ENCODE measurements around the gene SDSL. TPM values are rescaled to one million over a fixed set of nuclear protein-coding genes. Genes with fewer than 3 reads are reported as not detected.

The SDSL gene
- total RNA-seq, 1 experiment from 2014 or later: 0.46 TPM

DNA sequence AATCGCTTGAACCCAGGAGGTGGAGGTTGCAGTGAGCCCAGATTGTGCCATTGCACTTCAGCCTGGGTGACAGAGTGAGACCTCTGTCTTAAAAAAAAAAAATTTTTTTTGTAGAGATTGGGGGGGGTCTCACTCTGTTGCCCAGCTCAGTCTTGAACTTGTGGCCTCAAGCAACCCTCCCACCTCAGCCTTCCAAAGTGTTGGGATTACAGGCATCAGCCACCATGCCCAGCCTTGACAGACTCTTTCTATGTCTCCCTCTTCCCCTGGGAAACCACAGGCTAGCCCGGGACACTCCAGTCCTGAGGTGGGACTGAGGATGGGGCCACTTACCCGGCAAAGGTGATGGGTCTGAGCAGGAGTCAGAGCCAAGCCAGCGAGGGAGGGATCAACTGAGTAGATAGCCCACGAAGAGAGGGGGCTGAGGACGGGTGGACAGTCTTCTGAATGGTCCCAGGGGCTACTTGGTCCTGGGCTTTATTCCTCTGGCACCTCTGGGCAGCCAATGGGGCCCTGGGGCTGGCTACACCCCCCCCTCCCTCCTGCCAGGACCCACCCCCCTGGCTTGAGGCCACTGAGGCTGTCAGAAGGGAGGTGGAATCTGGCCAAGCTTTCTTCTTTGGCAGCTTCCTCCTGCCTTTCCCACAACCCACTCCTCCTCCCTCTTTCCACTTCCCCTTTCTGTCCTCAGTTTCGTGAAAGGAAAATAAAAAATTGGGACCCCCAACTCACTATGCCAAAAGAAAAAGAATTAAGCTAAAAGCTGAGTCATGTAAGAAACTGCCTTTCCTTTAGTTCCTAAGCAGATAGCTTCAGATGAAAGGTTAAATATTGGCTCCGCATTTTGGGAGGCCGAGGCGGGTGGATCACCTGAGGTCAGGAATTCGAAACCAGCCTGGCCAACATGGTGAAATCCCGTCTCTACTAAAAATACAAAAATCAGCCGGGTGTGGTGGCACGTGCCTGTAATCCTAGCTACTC lies 18.5 kb upstream of the SDSL start, which contains the start of gene SDS:
SDS (minus strand) TSS at position 453 of the 981 bp plus-strand sequence. CDS start 4,179 bp downstream, outside the sequence.
- DNase-seq: no peak
- Histone ChIP-seq H3K14ac (ENCODE audit: insufficient read depth, low read length) (no peak within 1 kb of the TSS; the same call in 1 of the 2 replicates), H3K9me3 (ENCODE audit: control insufficient read depth, low read depth, low read length) (no peaks in the 10 kb centered on the region), H2AK5ac (ENCODE audit: insufficient read length, low read length) (no peak within 1 kb of the TSS), H3K4me1 (ENCODE audit: insufficient read depth, low read length) (no peaks in the 10 kb centered on the region), H3K4ac (ENCODE audit: low read depth, low read length) (no peak within 1 kb of the TSS), H2AFZ (ENCODE audit: low read length) (no peak within 1 kb of the TSS), H2BK120ac (ENCODE audit: low read depth, low read length, poor library complexity, severe bottlenecking) (no peak within 1 kb of the TSS), H4K8ac (replicated peaks; ENCODE audit: insufficient read length, low read depth, low read length) (no peak within 1 kb of the TSS), H3K79me2 (ENCODE audit: insufficient read depth, low read length) (no peaks in the 10 kb centered on the region), H3K4me2 (ENCODE audit: insufficient read depth, insufficient read length, low read length) (no peak within 1 kb of the TSS), H3K18ac (ENCODE audit: insufficient read length, low read depth, low read length) (no peak within 1 kb of the TSS), H3K9ac (ENCODE audit: extremely low read depth, insufficient read length, low read length) (no peak within 1 kb of the TSS), H3K56ac (ENCODE audit: insufficient read length, low read depth, low read length) (no peak within 1 kb of the TSS), H2BK5ac (ENCODE audit: insufficient read length, low read length) (no peak within 1 kb of the TSS), H3K23me2 (ENCODE audit: insufficient read length, low read depth, low read length, poor library complexity, severe bottlenecking) (no peaks in the 10 kb centered on the region), H4K5ac (ENCODE audit: insufficient read length, low read depth, low read length) (no peak within 1 kb of the TSS), H4K20me1 (ENCODE audit: control insufficient read depth, insufficient read depth, insufficient read length) (no peaks in the 10 kb centered on the region), H2BK15ac (ENCODE audit: low read depth, low read length) (no peak within 1 kb of the TSS), H3K27ac (ENCODE audit: insufficient read length, low read depth, low read length) (no peak within 1 kb of the TSS), H3K27me3 (ENCODE audit: insufficient read depth, low read length) (no peaks in the 10 kb centered on the region), H4K91ac (ENCODE audit: insufficient read length, low read depth, low read length) (no peak within 1 kb of the TSS), H2BK12ac (ENCODE audit: insufficient read length, low read depth, low read length) (no peak within 1 kb of the TSS), H3T11ph (ENCODE audit: low read length) (no peak within 1 kb of the TSS), H3K23ac (ENCODE audit: insufficient read length, low read depth, low read length) (no peak within 1 kb of the TSS), H2BK20ac (ENCODE audit: low read depth, low read length, poor library complexity, severe bottlenecking) (no peak within 1 kb of the TSS), H3K79me1 (ENCODE audit: insufficient read depth, low read depth, low read length, poor library complexity, severe bottlenecking) (no peaks in the 10 kb centered on the region)
- Mint-ChIP-seq H3K4me1 (peaks cover 20 to 41% of the 10 kb centered on the region in 2 experiments), H3K4me3 (no peak within 1 kb of the TSS; a peak in 1 of 5 replicates), H3K9me3 (no peaks in the 10 kb centered on the region; a peak in 1 of 5 replicates), H3K27ac (peak within 1 kb of the TSS in 1 of 3 experiments; percentile 66; a peak in 1 of 7 replicates), H3K27me3 (ENCODE audit: low read depth) (peaks cover 2% of the 10 kb centered on the region), H3K36me3 (ENCODE audit: insufficient read depth in 1 of 3, low read depth in 3 of 3) (no peaks in the 10 kb centered on the region)
- TF ChIP-seq, protein P1, sequence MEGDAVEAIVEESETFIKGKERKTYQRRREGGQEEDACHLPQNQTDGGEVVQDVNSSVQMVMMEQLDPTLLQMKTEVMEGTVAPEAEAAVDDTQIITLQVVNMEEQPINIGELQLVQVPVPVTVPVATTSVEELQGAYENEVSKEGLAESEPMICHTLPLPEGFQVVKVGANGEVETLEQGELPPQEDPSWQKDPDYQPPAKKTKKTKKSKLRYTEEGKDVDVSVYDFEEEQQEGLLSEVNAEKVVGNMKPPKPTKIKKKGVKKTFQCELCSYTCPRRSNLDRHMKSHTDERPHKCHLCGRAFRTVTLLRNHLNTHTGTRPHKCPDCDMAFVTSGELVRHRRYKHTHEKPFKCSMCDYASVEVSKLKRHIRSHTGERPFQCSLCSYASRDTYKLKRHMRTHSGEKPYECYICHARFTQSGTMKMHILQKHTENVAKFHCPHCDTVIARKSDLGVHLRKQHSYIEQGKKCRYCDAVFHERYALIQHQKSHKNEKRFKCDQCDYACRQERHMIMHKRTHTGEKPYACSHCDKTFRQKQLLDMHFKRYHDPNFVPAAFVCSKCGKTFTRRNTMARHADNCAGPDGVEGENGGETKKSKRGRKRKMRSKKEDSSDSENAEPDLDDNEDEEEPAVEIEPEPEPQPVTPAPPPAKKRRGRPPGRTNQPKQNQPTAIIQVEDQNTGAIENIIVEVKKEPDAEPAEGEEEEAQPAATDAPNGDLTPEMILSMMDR (conservative IDR thresholded peaks at IDR 0.05): no peak
- no CpG with 5 or more reads among the region's 14 CpGs for WGBS (ENCODE audit: extremely low coverage, insufficient read length, low lambda C conversion rate)
